ENCODE measurements around the gene PCSK9.

- TF ChIP-seq PBX3 (IDR thresholded peaks at IDR 0.05), result no peak
- TF ChIP-seq RAD21 (conservative IDR thresholded peaks at IDR 0.05 in 1 of 2, IDR thresholded peaks at IDR 0.05 in 1 of 2), result no peak
- no peak for TF ChIP-seq POLR2A (IDR thresholded peaks at IDR 0.05; ENCODE audit: low read length)
- TF ChIP-seq, protein P1, sequence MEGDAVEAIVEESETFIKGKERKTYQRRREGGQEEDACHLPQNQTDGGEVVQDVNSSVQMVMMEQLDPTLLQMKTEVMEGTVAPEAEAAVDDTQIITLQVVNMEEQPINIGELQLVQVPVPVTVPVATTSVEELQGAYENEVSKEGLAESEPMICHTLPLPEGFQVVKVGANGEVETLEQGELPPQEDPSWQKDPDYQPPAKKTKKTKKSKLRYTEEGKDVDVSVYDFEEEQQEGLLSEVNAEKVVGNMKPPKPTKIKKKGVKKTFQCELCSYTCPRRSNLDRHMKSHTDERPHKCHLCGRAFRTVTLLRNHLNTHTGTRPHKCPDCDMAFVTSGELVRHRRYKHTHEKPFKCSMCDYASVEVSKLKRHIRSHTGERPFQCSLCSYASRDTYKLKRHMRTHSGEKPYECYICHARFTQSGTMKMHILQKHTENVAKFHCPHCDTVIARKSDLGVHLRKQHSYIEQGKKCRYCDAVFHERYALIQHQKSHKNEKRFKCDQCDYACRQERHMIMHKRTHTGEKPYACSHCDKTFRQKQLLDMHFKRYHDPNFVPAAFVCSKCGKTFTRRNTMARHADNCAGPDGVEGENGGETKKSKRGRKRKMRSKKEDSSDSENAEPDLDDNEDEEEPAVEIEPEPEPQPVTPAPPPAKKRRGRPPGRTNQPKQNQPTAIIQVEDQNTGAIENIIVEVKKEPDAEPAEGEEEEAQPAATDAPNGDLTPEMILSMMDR (IDR thresholded peaks at IDR 0.05), result no peak
- TF ChIP-seq CHD2 (IDR thresholded peaks at IDR 0.05; ENCODE audit: low read length, partially characterized antibody), result no peak
- TF ChIP-seq BHLHE40 (IDR thresholded peaks at IDR 0.05; ENCODE audit: low read depth, low read length), result no peak
- no peak for TF ChIP-seq JUNB (IDR thresholded peaks at IDR 0.05)
- TF ChIP-seq RCOR1 (IDR thresholded peaks at IDR 0.05; ENCODE audit: low read depth, low read length), result no peak
- no peak for TF ChIP-seq NPAS2 (CRISPR knock-in tag; IDR thresholded peaks at IDR 0.05; ENCODE audit: borderline replicate concordance)
- no peak for TF ChIP-seq FOXS1 (CRISPR knock-in tag; IDR thresholded peaks at IDR 0.05)
These were observed 18.1 kb downstream of the PCSK9 start for GRCh38 chr1:55057270-55057955.

All from A549 (cell line).